Activated naive CD4-positive, alpha-beta T cell treated with anti-CD3 and anti-CD28 coated beads for 36 hours (primary cell): ENCODE results near the gene PDXP. TPM values are rescaled to one million over a fixed set of nuclear protein-coding genes. Genes with fewer than 3 reads are reported as not detected.

Experiments
- CTCF ChIA-PET: fragments of 350-600 bp; sonication (Branson Sonifier 250); formaldehyde crosslinking; loops from one replicate; lab custom pipeline; 2021; ENCODE audit warnings: antibody characterized with exemption; lab: Charles Lee
- DNase-seq: peaks from one replicate; pipeline ENCODE4 v3.0.0-alpha.2; 2020
- H3K27ac Mint-ChIP-seq: one replicate; pipeline ENCODE4 v1.8.0; 2021; ENCODE audit warnings: mild to moderate bottlenecking, mixed read lengths
- H3K27me3 Mint-ChIP-seq: one replicate; pipeline ENCODE4 v1.8.0; 2021; ENCODE audit warnings: low read depth, mixed read lengths
- H3K36me3 Mint-ChIP-seq: one replicate; pipeline ENCODE4 v1.8.0; 2021; ENCODE audit warnings: low read depth, mixed read lengths
- H3K4me1 Mint-ChIP-seq: one replicate; pipeline ENCODE4 v1.8.0; 2021; ENCODE audit warnings: low read depth, mixed read lengths
- H3K4me3 Mint-ChIP-seq: one replicate; pipeline ENCODE4 v1.8.0; 2021; ENCODE audit warnings: mild to moderate bottlenecking, moderate library complexity, mixed read lengths
- H3K9me3 Mint-ChIP-seq: one replicate; pipeline ENCODE4 v1.8.0; 2021; ENCODE audit warnings: mixed read lengths
- intact Hi-C: fragments of 100-400 bp; cut with micrococcal nuclease; formaldehyde crosslinking; loops from one replicate; pipeline ENCODE4 v1.15.1; 2023
- total RNA-seq, 2 experiments: library from RNA; stranded (reverse); gene quantifications; one replicate each; pipeline ENCODE4 v1.2.3, GENCODE V29; 2021

PDXP gene
- total RNA-seq, 2 experiments from 2014 or later = 17.4 to 19.2 TPM

GRCh38 chr22:37630839-37631435 lies 27.6 kb upstream of the PDXP start:
- DNase-seq = no peak
- intact Hi-C loops = no loop called here
- Mint-ChIP-seq H3K27me3 (no peaks in the 10 kb centered on the region), H3K9me3 (no peaks in the 10 kb centered on the region), H3K27ac (no peak overlapping the region), H3K36me3 (no peaks in the 10 kb centered on the region), H3K4me3 (no peak overlapping the region), H3K4me1 (peaks cover 50% of the 10 kb centered on the region)
- CTCF ChIA-PET = interaction anchor here (1.1 to 5.7 kb wide), 3 partner anchors 12 to 51 kb away, joined by 4 to 91 read pairs (median 32); no protein-coding TSS in a partner anchor

DNA sequence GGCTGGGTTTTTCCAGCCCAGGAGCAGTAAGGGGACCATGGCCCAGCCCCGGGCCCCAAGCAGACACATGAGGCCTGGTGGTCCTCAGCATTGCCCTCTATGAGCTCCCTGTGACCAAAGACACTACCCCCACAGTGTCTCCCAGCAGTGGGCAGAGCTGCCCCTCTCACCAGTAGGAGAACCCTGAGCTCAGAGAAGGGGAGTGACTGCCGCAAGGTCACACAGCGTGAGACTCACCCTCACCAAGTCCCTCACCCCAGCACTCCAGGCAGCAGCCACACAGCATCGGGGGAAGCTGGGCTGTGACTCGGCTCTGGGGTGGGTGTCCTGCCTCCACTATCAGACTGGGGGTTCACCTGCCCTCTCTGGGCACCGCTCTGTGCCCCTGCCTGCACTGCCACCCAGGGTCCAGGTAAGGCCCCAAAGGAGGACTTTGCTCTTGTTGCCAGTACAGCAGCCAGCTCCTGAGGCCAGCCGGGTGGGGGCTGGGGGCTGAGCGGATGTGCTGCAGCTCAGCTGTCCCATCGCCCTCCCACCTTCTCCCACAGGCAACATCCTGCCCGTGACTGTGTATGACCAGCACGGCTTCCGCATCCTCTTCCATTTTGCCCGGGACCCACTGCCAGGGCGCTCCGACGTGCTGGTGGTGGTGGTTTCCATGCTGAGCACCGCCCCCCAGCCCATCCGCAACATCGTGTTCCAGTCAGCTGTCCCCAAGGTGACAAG lies 26.9 kb upstream of the PDXP start:
- no peaks in the 10 kb centered on the region for H3K9me3 Mint-ChIP-seq
- no peak overlapping the region for H3K4me3 Mint-ChIP-seq
- H3K36me3 Mint-ChIP-seq = no peaks in the 10 kb centered on the region
- DNase-seq = no peak
- CTCF ChIA-PET = interaction anchor here (4.9 to 5.7 kb wide), 2 partner anchors 12 to 50 kb away, joined by 32 to 91 read pairs; no protein-coding TSS in a partner anchor
- peaks cover 49% of the 10 kb centered on the region for H3K4me1 Mint-ChIP-seq
- intact Hi-C loops = no loop called here
- H3K27ac Mint-ChIP-seq = peak overlapping the region; percentile 56
- H3K27me3 Mint-ChIP-seq = no peaks in the 10 kb centered on the region

DNA sequence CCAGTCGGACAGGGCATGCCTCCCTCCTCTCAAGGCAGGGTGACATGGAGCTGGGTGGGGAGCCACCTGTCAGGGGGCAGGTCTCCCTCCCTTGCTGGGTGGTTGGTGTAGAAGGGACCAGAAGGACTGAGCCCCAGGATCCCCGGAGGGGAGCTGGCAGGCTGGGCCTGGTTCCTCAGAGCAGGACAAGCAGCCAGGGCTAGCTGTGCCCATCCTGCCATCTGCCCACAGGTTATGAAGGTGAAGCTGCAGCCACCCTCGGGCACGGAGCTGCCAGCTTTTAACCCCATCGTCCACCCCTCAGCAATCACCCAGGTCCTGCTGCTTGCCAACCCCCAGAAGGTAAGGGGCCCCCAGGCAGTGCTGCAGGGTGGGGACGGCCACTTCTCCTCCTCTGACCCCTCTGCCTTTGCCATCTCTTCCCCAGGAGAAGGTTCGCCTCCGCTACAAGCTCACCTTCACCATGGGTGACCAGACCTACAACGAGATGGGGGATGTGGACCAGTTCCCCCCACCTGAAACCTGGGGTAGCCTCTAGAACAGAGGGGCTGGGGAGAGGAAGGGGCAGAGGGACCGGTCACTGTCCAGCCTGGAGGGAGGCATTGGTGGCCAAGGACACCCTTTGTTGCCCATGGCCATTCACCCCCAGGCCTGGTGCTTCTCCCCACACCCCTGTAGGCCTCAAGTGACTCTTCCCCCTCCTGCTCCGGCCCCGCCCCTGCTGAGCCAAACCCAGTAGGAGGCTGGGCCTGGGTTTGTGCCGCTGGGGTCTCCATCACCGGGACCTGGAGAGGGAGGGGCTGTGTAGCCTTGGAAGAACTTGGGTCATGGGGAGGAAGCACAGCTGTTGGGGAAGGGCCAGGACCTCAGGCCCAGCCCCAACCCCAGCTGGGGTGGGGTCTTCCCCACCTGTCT lies 26.1 kb upstream of the PDXP start:
- CTCF ChIA-PET = interaction anchor here (0.5 to 5.7 kb wide), 6 partner anchors 9 to 89 kb away, joined by 3 to 91 read pairs (median 10); partner anchors contain the start of gene NOL12
- Mint-ChIP-seq H3K9me3 (no peaks in the 10 kb centered on the region), H3K27me3 (no peaks in the 10 kb centered on the region), H3K4me1 (peaks cover 49% of the 10 kb centered on the region), H3K36me3 (no peaks in the 10 kb centered on the region), H3K4me3 (no peak overlapping the region), H3K27ac (peak overlapping the region; percentile 83)
- intact Hi-C loops = loop anchor here (1.0 kb wide), 2 partner anchors 9 to 24 kb away; partner anchors contain the start of gene GGA1
- no peak for DNase-seq

- Mint-ChIP-seq H3K4me3 (no peak overlapping the region), H3K36me3 (no peaks in the 10 kb centered on the region), H3K4me1 (peaks cover 50% of the 10 kb centered on the region), H3K27ac (peak overlapping the region; percentile 83), H3K9me3 (no peaks in the 10 kb centered on the region), H3K27me3 (no peaks in the 10 kb centered on the region)
- CTCF ChIA-PET = interaction anchor here (0.5 to 5.7 kb wide), 6 partner anchors 10 to 90 kb away, joined by 4 to 91 read pairs (median 24); partner anchors contain the start of gene NOL12
- intact Hi-C loops = loop anchor here (1.0 kb wide), 2 partner anchors 10 to 25 kb away; partner anchors contain the start of gene GGA1
- DNase-seq = peak; percentile 35
Observed at GRCh38 chr22:37633089-37633624, 25.4 kb upstream of the PDXP start.

DNA sequence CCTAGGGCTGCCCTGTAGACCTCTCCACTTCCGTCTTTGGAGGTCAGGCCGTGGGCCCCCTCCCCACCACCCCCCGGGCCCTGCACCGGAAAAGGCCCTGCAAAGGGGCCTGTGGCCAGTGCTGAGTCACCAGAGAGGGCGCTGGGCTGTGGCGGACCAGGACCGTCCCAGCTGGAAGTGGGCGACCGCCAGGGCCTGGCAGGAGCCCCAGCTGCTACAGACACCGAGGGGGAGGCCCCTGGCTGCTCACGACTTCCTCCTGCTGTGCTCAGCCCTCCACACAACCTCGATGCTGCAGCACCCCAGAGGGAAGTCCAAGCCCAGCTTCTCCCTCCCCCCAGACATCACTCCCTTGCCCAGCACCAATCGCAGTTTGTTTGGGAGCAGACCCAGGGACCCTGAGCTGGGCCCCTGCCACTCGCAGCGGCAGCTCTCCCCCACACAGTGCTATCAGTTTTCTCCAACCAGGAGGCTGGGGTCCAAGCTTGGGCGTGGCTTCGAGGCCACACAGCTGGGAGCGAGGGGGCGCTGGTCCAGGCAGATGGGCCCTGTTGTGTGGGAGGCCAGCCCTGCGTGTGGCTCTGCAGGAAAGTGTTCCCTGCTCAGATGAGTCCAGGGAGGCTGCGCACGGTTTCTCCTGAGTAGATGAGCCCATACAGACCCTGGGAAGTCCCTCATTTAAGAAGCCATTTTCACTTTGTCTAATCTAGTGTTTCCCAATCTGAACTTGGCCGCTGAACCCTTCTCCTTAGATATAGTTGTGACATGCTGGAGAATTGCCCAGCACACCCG lies 24.7 kb upstream of the PDXP start:
- Mint-ChIP-seq H3K27me3 (no peaks in the 10 kb centered on the region), H3K9me3 (no peaks in the 10 kb centered on the region), H3K4me1 (peaks cover 55% of the 10 kb centered on the region), H3K36me3 (no peaks in the 10 kb centered on the region), H3K27ac (peak overlapping the region; percentile 83), H3K4me3 (peak overlapping the region; percentile 54)
- intact Hi-C loops = loop anchor here (1.0 kb wide), 2 partner anchors 11 to 26 kb away; partner anchors contain the start of gene GGA1
- DNase-seq = peak; percentile 79
- CTCF ChIA-PET = interaction anchor here (0.7 to 5.7 kb wide), 7 partner anchors 9 to 52 kb away, joined by 3 to 91 read pairs (median 17); partner anchors contain the start of genes NOL12 and PDXP

- Mint-ChIP-seq H3K4me3 (peak overlapping the region; percentile 54), H3K9me3 (no peaks in the 10 kb centered on the region), H3K27me3 (no peaks in the 10 kb centered on the region), H3K4me1 (peaks cover 57% of the 10 kb centered on the region), H3K27ac (peak overlapping the region; percentile 83), H3K36me3 (no peaks in the 10 kb centered on the region)
- CTCF ChIA-PET = interaction anchor here (0.7 to 5.7 kb wide), 6 partner anchors 9 to 48 kb away, joined by 3 to 91 read pairs (median 24); partner anchors contain the start of gene PDXP
- DNase-seq = no peak
- intact Hi-C loops = no loop called here
Observed at GRCh38 chr22:37634417-37634924, 24.1 kb upstream of the PDXP start.

DNA sequence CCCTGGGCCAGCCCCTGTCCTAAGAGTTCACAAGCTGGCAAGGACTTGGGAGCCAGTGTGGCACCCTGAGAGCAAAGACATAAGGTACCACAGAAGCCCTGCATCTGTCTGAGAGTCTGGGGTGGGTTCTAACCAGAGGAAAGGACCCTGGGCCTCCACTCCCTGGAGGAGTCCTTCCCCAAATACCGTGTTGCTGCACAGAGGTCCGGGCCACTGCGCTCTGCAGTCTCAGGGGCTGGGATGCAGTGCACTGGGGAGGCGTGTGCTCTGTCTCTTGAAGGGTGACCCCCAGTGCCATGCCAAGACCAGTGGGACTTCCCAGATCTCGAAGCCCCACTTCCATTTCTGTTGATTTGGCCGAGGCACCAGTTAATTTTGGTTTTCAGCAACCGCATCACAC lies 23.4 kb upstream of the PDXP start:
- H3K27me3 Mint-ChIP-seq = no peaks in the 10 kb centered on the region
- CTCF ChIA-PET = interaction anchor here (2.0 to 5.7 kb wide), 5 partner anchors 8 to 47 kb away, joined by 7 to 91 read pairs (median 32); partner anchors contain the start of gene PDXP
- peak overlapping the region; percentile 83 for H3K27ac Mint-ChIP-seq
- DNase-seq = no peak
- no peak overlapping the region for H3K4me3 Mint-ChIP-seq
- peaks cover 57% of the 10 kb centered on the region for H3K4me1 Mint-ChIP-seq
- H3K9me3 Mint-ChIP-seq = no peaks in the 10 kb centered on the region
- H3K36me3 Mint-ChIP-seq = no peaks in the 10 kb centered on the region
- intact Hi-C loops = no loop called here

- Mint-ChIP-seq H3K4me3 (no peak overlapping the region), H3K9me3 (no peaks in the 10 kb centered on the region), H3K27ac (peak overlapping the region; percentile 13), H3K4me1 (peaks cover 63% of the 10 kb centered on the region), H3K36me3 (no peaks in the 10 kb centered on the region), H3K27me3 (no peaks in the 10 kb centered on the region)
- CTCF ChIA-PET = interaction anchor here (0.6 to 5.7 kb wide), 8 partner anchors 9 to 323 kb away, joined by 3 to 42 read pairs (median 8); partner anchors contain the start of gene GGA1
- intact Hi-C loops = no loop called here
- no peak for DNase-seq
Observed at GRCh38 chr22:37636186-37636948, 22.2 kb upstream of the PDXP start.

DNA sequence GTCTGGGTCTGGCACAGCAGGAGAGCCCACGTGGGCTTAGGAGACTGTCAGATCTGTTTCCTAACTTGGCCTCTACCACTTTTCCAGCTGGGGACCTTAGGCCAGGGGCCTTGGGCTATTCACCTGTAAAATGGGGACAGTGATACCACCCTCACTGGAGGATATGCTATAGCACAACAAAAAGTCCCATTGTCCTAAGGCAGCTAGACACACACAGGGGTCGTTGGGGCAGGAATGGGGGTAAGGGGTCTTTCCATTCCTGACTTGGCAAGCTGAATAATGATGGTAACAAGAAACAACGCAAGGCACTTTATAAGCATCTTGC lies 21.6 kb upstream of the PDXP start:
- intact Hi-C loops = no loop called here

DNA sequence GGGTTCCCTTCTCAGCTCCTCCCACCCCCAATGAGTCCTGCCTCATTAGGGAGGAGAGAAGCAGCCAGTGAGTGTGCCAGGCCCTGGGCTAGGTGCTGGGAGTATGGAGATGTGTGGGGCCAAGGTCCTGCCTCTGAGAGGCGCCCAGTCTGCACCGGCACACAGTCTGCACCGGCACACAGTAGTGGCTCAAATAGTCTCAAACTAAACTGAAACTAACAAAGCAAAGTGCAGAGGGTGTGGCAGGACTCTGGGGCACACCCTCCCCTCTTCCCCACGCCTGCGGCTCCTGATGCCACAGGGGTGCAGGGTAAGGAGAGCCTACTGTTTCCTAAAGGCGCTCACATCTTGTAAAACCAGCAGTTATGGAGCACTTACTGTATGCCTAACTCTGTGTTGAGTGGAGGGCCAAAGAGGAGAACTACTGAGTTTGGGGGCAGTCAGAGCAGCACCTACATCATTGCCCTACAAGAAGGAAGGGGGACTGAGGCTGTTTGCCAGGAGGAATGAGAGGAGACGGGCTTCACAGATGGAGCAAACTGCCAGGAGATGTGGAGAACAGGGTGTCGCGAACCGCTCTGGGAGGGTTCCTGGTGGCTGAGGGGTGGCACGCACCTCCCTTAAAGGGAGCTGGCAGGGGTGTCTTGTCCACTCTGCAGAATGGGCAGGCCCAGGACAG lies 20.0 kb upstream of the PDXP start:
- H3K9me3 Mint-ChIP-seq = no peaks in the 10 kb centered on the region
- H3K27me3 Mint-ChIP-seq = no peaks in the 10 kb centered on the region
- intact Hi-C loops = no loop called here
- H3K4me3 Mint-ChIP-seq = peak overlapping the region; percentile 86
- CTCF ChIA-PET = interaction anchor here (0.9 to 5.7 kb wide), 6 partner anchors 10 to 42 kb away, joined by 3 to 42 read pairs (median 8); partner anchors contain the start of gene GGA1
- peak overlapping the region; percentile 40 for H3K27ac Mint-ChIP-seq
- peaks cover 73% of the 10 kb centered on the region for H3K4me1 Mint-ChIP-seq
- peaks cover 2% of the 10 kb centered on the region for H3K36me3 Mint-ChIP-seq
- DNase-seq = peak; percentile 45

More for the DNA sequence above, 21.6 kb upstream of the PDXP start:
- H3K27ac Mint-ChIP-seq = peak overlapping the region; percentile 13
- no peak overlapping the region for H3K4me3 Mint-ChIP-seq
- CTCF ChIA-PET = interaction anchor here (0.6 to 5.7 kb wide), 8 partner anchors 9 to 323 kb away, joined by 3 to 42 read pairs (median 8); partner anchors contain the start of gene GGA1
- H3K27me3 Mint-ChIP-seq = no peaks in the 10 kb centered on the region
- H3K4me1 Mint-ChIP-seq = peaks cover 65% of the 10 kb centered on the region
- no peaks in the 10 kb centered on the region for H3K36me3 Mint-ChIP-seq
- no peak for DNase-seq
- H3K9me3 Mint-ChIP-seq = no peaks in the 10 kb centered on the region
